Endothelial cell of umbilical vein (primary cell): ENCODE measurements around the gene PMFBP1. TPM values are rescaled to one million over a fixed set of nuclear protein-coding genes. Genes with fewer than 3 reads are reported as not detected.

Source experiments
- BruUV-seq: library from RNA; stranded (reverse); fragments of 400-500 nt; replicated peaks from 2 replicates; lab custom pipeline; 2021; lab: Mats Ljungman, UMichigan
- CTCF ChIA-PET: fragments of 300-600, 350-600 bp; sonication (Branson Sonifier 250); formaldehyde crosslinking; loops from one replicate; lab custom pipeline; 2021; ENCODE audit warnings: antibody characterized with exemption, inconsistent platforms; lab: Charles Lee
- POLR2A ChIA-PET: fragments of 300-600, 350-600 bp; sonication (Branson Sonifier 250); formaldehyde crosslinking; loops from one replicate; lab custom pipeline; 2021; ENCODE audit warnings: antibody characterized with exemption, inconsistent platforms; lab: Charles Lee
- DNase-seq: peaks from one replicate; pipeline ENCODE4 v3.0.0-alpha.2; 2011; ENCODE audit warnings: low read depth, low spot score
- FAIRE-seq: peaks from 2 replicates; lab custom pipeline; 2011; peaks lifted over from hg19 to GRCh38; lab: Jason Lieb, UNC
- H2AFZ ChIP-seq: 2 replicates; pipeline ENCODE4 v1.6.0; 2012; ENCODE audit warnings: low read depth, low read length, control low read depth, inconsistent platforms
- H3K27ac ChIP-seq: 2 replicates; pipeline ENCODE4 v1.5.1; 2011; ENCODE audit warnings: low read depth, mild to moderate bottlenecking, control low read depth, low read length, moderate library complexity; ENCODE audit not compliant: insufficient read depth
- H3K27me3 ChIP-seq, 2 experiments: 2 replicates each; pipeline versions ENCODE4 v1.6.0 to v1.6.1; 2011; ENCODE audit warnings: low read length in 2 of 2, mixed read lengths in 1 of 2; ENCODE audit not compliant: control insufficient read depth in 2 of 2, insufficient read depth in 2 of 2
- H3K36me3 ChIP-seq, 2 experiments: 2 replicates in 1 of 2; 3 replicates in 1 of 2; pipeline ENCODE4 v1.5.1; 2011; ENCODE audit warnings: low read length in 2 of 2, mild to moderate bottlenecking in 1 of 2, moderate library complexity in 1 of 2; ENCODE audit not compliant: control insufficient read depth in 2 of 2, insufficient read depth in 2 of 2; ENCODE audit errors: extremely low read depth in 1 of 2
- H3K4me1 ChIP-seq: 3 replicates; pipeline ENCODE4 v1.5.1; 2011; ENCODE audit warnings: mild to moderate bottlenecking, low read length; ENCODE audit not compliant: control insufficient read depth, insufficient read depth; ENCODE audit errors: extremely low read depth
- H3K4me2 ChIP-seq: 2 replicates; pipeline ENCODE4 v1.6.1; 2011; ENCODE audit warnings: low read length, control low read depth, mixed read lengths; ENCODE audit not compliant: insufficient read depth
- H3K4me3 ChIP-seq, 3 experiments: fragments of 200-600 bp in 1 of 3; sonication (generic), shearing (Covaris generic) in 1 of 3; replicated peaks in 1 of 3; 2 replicates each; pipeline ENCODE4 v1.5.1; 2011 to 2016; ENCODE audit warnings: control low read depth in 3 of 3, low read length in 3 of 3, mild to moderate bottlenecking in 2 of 3, inconsistent platforms in 1 of 3, low read depth in 1 of 3, moderate library complexity in 1 of 3; ENCODE audit not compliant: insufficient read depth in 1 of 3
- H3K79me2 ChIP-seq: 2 replicates; pipeline ENCODE4 v1.6.0; 2012; ENCODE audit warnings: low read length, inconsistent platforms; ENCODE audit not compliant: control insufficient read depth, insufficient read depth
- H3K9ac ChIP-seq: replicated peaks from 2 replicates; pipeline ENCODE3; 2011; ENCODE audit warnings: low read length, control low read depth; ENCODE audit not compliant: insufficient read depth; ENCODE audit errors: extremely low read depth
- H3K9me1 ChIP-seq: replicated peaks from 3 replicates; pipeline ENCODE4 v1.6.0; 2011; ENCODE audit warnings: mild to moderate bottlenecking, low read length; ENCODE audit not compliant: control insufficient read depth, insufficient read depth; ENCODE audit errors: extremely low read depth
- H3K9me3 ChIP-seq: replicated peaks from 2 replicates; pipeline ENCODE4 v1.5.1; 2012; ENCODE audit warnings: low read length, inconsistent platforms; ENCODE audit not compliant: control insufficient read depth, insufficient read depth
- H4K20me1 ChIP-seq: replicated peaks from 2 replicates; pipeline ENCODE3; 2011; ENCODE audit warnings: mild to moderate bottlenecking, low read length; ENCODE audit not compliant: control insufficient read depth, insufficient read depth; ENCODE audit errors: extremely low read depth
- EZH2 ChIP-seq: IDR thresholded peaks from 2 replicates; pipeline ENCODE4 v1.6.1; 2012; ENCODE audit warnings: borderline replicate concordance, low read depth, mild to moderate bottlenecking, moderate library complexity, low read length, inconsistent platforms; ENCODE audit not compliant: severe bottlenecking
- FOS ChIP-seq: IDR thresholded peaks from 2 replicates; pipeline ENCODE4 v1.6.1; 2011; ENCODE audit warnings: mild to moderate bottlenecking, low read length, moderate library complexity, borderline replicate concordance; ENCODE audit not compliant: insufficient read depth
- GATA2 ChIP-seq: IDR thresholded peaks from 2 replicates; pipeline ENCODE4 v1.7.0; 2011; ENCODE audit warnings: low read depth, mild to moderate bottlenecking, moderate library complexity, mixed read lengths, low read length; ENCODE audit not compliant: insufficient read length, insufficient read depth
- JUN ChIP-seq: IDR thresholded peaks from 2 replicates; pipeline ENCODE4 v1.6.1; 2011; ENCODE audit warnings: borderline replicate concordance, low read depth; ENCODE audit not compliant: insufficient read length, insufficient read depth
- MYC ChIP-seq: IDR thresholded peaks from one replicate; pipeline ENCODE4 v1.6.1; 2011; ENCODE audit warnings: mild to moderate bottlenecking, low read depth, low read length
- POLR2A ChIP-seq: IDR thresholded peaks from 2 replicates; pipeline ENCODE4 v1.6.1; 2012; ENCODE audit warnings: low read depth, mild to moderate bottlenecking, control low read depth, low read length
- POLR2AphosphoS5 ChIP-seq: IDR thresholded peaks from 2 replicates; pipeline ENCODE4 v1.6.1; 2012; ENCODE audit warnings: low read depth, mild to moderate bottlenecking, control low read depth, low read length, moderate library complexity; ENCODE audit not compliant: insufficient read depth
- dilution Hi-C: fragments of 300-500 bp; cut with MboI; formaldehyde crosslinking; loops from one replicate; pipeline ENCODE4 v1.15.0; 2019; ENCODE audit warnings: low sequenced_read_pairs; ENCODE audit not compliant: extremely low pct_ligation_motif_present
- intact Hi-C: fragments of 100-400 bp; cut with micrococcal nuclease; formaldehyde crosslinking; loops from one replicate; pipeline ENCODE4 v1.10.0; 2022
- polyA plus RNA-seq, 4 experiments: library from polyadenylated mRNA; depleted of rRNA in 3 of 4; stranded (reverse) in 3 of 4; unstranded in 1 of 4; fragments of >200 nt; gene quantifications; 2 replicates each; pipeline versions ENCODE4 v1.2.1 to v1.2.3, GENCODE V29; 2011 to 2012; ENCODE audit warnings: missing spikeins in 1 of 4
- total RNA-seq: library from RNA; stranded (reverse); gene quantifications from 2 replicates; pipeline ENCODE4 v1.2.3, GENCODE V29; 2021
- TF ChIP-seq, protein P1 (sequence below), 2 donors: IDR thresholded peaks; 1 replicate in 1 of 2; 2 replicates in 1 of 2; pipeline ENCODE4 v1.5.1; 2011; ENCODE audit warnings: low read length in 2 of 2, mild to moderate bottlenecking in 2 of 2, moderate library complexity in 2 of 2, control low read depth in 1 of 2, inconsistent platforms in 1 of 2, low read depth in 1 of 2; ENCODE audit not compliant: insufficient read depth in 1 of 2; ENCODE audit errors: extremely low read depth in 1 of 2
- TF ChIP-seq, protein P2 (sequence below): IDR thresholded peaks from 2 replicates; pipeline ENCODE4 v1.6.1; 2011; ENCODE audit not compliant: insufficient read depth, insufficient read length

Gene PMFBP1
- total and polyA plus RNA-seq, 2 donors (not counting 3 experiments of a cell fraction or from before 2014, with no cell fraction given) = 0.12 to 0.42 TPM

DNA sequence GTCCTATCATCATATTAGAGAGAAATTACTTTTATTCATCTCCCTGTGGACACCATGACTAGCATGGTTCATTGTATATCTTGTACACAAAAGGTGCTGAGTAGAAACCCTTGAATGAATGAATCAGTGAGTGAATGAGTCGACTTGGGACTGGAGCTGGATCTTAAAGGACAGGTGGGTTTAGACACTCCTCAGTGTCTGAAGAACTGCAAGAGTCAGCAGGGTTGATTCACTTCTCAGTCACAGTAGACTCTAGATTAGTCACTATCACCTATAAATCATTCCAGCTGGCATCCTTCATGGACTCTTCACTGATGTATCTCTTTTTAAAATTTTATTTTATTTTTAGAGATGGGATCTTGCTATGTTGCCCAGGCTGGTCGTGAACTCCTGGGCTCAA, 30.1 kb upstream of the PMFBP1 start:
- no peaks in the 10 kb centered on the region for H3K27me3 ChIP-seq
- POLR2A ChIA-PET = no interaction called here

More for the DNA sequence above, 30.1 kb upstream of the PMFBP1 start:
- FAIRE-seq (no peak), DNase-seq (no peak)
- Histone ChIP-seq H4K20me1 (no peaks in the 10 kb centered on the region), H3K9me1 (no peaks in the 10 kb centered on the region), H3K4me3 (no peak overlapping the region), H3K79me2 (no peaks in the 10 kb centered on the region), H3K36me3 (no peaks in the 10 kb centered on the region), H3K9ac (no peak overlapping the region), H3K4me1 (peaks cover 14% of the 10 kb centered on the region), H3K9me3 (no peaks in the 10 kb centered on the region), H2AFZ (no peak overlapping the region), H3K27ac (no peak overlapping the region), H3K4me2 (no peak overlapping the region)
- dilution Hi-C loops (no loop called here), intact Hi-C loops (loop anchor here (2.0 to 5.0 kb wide), 2 partner anchors 77 to 90 kb away; no protein-coding TSS in a partner anchor)
- TF ChIP-seq FOS = no peak
- no peak for TF ChIP-seq POLR2AphosphoS5
- no peak for TF ChIP-seq MYC
- no peak for TF ChIP-seq POLR2A
- no peak for TF ChIP-seq GATA2
- TF ChIP-seq, protein P1, sequence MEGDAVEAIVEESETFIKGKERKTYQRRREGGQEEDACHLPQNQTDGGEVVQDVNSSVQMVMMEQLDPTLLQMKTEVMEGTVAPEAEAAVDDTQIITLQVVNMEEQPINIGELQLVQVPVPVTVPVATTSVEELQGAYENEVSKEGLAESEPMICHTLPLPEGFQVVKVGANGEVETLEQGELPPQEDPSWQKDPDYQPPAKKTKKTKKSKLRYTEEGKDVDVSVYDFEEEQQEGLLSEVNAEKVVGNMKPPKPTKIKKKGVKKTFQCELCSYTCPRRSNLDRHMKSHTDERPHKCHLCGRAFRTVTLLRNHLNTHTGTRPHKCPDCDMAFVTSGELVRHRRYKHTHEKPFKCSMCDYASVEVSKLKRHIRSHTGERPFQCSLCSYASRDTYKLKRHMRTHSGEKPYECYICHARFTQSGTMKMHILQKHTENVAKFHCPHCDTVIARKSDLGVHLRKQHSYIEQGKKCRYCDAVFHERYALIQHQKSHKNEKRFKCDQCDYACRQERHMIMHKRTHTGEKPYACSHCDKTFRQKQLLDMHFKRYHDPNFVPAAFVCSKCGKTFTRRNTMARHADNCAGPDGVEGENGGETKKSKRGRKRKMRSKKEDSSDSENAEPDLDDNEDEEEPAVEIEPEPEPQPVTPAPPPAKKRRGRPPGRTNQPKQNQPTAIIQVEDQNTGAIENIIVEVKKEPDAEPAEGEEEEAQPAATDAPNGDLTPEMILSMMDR (IDR thresholded peaks at IDR 0.05; ENCODE audit: extremely low read depth in 1 of 2, insufficient read depth in 1 of 2, low read depth in 1 of 2, low read length in 2 of 2) = no peak
- no peak for TF ChIP-seq EZH2
- no peak for TF ChIP-seq JUN
- TF ChIP-seq, protein P2, sequence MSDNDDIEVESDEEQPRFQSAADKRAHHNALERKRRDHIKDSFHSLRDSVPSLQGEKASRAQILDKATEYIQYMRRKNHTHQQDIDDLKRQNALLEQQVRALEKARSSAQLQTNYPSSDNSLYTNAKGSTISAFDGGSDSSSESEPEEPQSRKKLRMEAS = no peak
- CTCF ChIA-PET = no interaction called here
- no TSS peak for BruUV-seq
